Fibroblast of skin of scalp (primary cell): ENCODE data around the gene DNMT3A. TPM values are rescaled to one million over a fixed set of nuclear protein-coding genes. Genes with fewer than 3 reads are reported as not detected.

Experiments
- DNase-seq: peaks from one replicate; pipeline ENCODE4 v3.0.0-alpha.2; 2013
- polyA plus RNA-seq, 2 experiments: library from polyadenylated mRNA; unstranded; fragments of 120-200 nt; gene quantifications; one replicate each; pipeline ENCODE4 v1.2.1, GENCODE V29; 2013; ENCODE audit not compliant: insufficient read length in 2 of 2

Gene DNMT3A
- polyA plus RNA-seq (2013, experiment 1 of 2; ENCODE audit: insufficient read length), result 12.8 TPM
- 14.5 TPM for polyA plus RNA-seq (2013, experiment 2 of 2; ENCODE audit: insufficient read length)

DNA sequence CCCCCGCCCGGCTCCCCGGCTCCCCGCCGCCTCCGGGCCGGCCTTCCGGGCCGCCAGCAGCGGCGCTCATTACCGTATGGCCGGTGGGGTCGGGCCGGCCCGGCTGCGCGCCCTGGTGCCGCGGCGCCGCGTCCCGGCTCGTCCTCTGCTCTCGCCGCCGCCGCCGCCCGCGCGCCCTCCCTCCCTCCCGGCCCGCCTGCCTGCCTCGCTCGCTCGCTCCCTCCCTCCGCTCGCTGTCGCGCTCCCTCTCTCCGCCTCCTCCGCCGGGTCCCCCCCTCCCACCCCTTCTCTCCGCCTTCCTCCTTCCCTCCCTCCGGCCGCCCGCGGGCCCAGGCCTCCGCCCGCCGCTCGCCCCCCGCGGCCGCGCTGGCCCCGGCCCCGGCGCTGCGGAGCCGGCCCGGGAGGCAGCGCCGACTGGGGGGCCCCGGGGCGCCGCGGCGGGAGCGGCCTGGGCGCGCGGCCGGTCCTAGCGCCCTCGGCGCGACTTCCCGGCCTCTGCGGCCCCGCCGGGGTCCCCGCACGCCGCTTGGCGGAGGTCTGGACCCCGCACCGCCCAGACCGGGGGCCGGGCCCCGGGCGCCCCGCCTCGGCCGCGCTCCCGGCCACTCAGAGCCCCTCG, at the start of gene DNMT3A:
Gene DNMT3A (minus strand): TSS at position 173 of the 619 bp plus-strand sequence. CDS start 27,941 bp downstream, outside the sequence.
- peak; percentile 82 for DNase-seq

DNA sequence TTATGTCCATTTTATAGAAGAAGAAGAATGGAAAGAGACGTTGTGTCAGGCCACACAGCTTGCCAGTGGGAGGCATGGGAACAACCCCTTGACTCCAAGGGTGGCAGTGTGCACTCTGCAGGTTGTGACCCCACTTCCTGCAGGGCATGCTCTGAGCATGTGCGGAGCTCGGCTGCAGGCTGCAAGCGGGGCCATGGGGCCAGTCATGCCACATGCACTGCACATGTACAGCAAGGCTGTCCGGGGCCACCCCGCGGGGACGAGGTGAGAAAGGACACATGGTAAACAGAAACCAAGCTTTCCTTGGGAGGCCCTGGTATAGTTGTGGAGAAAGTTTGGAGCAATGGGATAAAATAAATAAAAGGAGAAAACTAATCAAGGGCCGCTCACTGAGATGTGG, 47.4 kb upstream of the DNMT3A start:
- no peak for DNase-seq

DNA sequence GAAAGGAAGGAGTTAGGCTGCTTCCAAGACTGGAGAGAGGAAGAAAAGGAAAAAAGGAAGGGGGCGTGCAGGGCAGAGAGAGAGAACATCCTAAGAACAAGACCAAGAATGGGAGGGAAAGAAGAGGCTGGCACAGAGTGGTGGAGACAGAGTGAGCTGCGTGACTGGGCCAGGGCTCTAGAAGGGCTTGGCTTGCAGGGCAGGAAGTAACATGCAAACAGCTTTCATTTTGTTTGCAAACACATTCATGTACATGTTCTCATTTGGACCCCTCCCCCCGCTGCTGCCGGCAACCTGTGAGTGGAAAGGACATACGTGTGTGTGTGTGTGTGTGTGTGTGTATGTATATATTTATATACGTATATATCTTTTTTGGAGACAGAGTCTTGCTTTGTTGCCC, 46.8 kb upstream of the DNMT3A start:
- DNase-seq, result no peak

DNA sequence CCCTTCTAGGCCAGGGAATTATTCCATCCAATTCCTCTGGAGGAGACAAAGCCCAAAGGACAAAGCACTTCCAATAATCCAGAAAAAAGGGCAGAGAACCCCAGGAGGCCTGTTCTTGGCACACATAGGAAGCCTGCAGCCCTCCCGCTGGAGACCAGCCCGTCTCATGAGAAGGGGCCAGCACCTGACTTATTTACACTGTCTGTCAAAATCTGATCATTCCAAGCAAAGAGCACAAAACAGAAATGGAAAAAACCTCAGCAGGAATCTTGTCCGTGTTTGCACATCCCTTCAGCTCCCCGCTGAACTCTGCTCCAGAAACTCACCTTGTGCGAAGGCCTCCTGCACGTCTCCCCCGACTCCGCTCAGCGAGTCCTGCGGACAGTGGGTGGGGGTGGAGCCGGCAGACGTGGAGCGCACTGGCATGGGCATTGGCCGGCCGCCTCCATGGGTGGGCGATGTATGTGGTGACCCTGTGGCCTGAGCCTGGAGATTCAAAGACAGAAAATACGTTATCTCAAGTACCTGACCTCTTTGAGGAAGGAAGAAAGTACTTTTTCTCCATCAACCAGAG, 46.2 kb upstream of the DNMT3A start:
- no peak for DNase-seq

DNA sequence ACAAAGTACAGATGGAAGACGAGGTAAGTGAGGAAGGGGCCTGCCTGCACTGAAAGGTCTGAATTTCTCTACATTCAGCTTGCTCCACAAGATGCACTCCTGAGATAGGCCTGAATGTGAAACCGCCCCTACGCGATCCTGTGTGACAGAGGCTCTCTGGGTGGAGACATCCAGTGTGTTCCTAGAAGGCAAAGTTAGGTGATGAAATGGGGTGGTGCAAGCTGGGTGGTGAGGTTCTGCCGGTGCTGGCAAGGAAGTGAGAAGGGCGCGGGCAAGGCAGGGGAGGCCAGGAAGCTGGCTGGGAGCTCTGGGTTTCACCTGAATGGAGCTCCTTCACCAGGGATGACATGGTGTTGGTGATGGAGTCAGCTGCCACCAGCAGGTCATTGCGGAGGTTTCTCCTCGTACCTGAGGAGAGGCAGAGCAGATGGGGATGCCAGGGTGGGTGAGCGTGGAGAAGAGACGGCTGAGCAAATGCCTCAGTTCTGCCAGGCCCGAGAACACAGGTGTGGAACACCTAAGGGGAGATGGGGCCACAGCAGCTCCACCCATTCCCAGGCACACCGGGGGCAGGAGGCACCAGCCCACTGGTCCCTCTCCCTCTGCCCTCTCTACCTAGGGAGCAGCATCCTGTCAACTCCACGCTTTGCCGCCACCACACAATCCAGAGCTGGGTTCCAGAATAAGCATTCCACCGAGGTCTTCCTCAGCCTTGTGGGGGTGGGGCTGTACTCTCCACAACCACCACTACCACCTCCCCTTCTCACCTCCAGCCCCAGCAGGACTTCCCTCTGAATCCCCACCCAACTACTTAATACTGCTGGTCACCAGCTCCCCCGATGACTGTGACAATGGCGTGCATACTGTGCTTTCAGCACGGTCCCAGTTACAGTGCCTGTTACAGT, 45.5 kb upstream of the DNMT3A start:
- DNase-seq, result no peak

DNA sequence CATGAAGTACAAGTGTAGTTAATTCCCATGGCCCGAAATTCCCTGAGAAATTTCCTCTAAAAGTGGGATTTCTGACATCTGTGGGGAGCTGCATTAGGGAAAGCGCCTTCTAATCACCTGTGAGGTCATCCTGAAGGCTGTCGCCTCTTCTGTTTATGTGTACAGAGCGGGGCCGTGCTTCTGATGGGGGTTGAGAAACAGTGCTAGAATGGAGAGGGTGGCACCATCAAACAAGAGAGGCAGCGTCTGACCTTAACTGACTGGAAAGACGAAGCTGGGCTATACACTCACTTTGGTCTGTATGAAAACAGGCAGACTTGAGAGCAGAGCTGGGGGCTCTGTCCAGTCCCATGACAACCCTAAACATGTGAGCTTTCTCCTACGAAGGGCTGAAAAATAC, 44.2 kb upstream of the DNMT3A start:
- no peak for DNase-seq

DNA sequence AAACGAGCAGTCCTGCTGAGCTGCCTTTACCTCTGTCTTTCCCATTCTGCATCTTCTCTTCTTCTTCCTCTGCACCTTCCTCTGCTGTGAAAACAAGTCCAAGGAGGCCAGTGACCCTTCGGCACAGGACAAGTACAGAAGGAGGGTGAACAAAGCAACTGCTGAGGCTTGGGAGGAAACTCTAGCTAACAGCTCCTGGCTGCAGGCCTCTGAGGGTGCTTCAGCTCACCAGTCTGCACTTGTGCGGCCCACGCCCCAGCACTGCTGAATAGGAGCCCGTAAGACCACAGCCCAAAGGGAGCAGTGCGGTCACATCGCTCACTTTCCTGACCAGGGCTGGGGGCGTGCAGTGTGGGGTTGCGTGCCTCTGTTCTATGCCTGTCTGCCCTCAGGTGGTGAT, 42.1 kb upstream of the DNMT3A start:
- no peak for DNase-seq

DNA sequence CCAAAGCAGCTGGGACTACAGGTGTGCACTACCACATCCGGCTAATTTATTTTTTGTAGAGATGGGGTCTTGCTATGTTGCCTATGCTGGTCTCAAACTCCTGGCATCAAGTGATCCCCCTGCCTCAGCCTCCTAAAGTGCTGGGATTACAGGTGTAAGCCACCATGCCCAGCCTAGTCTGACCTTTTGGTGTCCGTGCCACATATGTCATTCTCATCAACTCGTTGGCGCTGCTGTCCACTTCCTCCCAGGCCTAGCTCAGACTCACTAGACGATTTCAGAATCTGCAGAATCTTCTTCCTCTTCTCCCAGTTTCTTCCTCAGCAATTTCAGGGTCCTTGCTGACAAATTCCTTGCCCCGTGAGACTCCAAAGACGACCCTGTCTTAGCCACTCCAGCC, 39.8 kb upstream of the DNMT3A start:
- no peak for DNase-seq

DNA sequence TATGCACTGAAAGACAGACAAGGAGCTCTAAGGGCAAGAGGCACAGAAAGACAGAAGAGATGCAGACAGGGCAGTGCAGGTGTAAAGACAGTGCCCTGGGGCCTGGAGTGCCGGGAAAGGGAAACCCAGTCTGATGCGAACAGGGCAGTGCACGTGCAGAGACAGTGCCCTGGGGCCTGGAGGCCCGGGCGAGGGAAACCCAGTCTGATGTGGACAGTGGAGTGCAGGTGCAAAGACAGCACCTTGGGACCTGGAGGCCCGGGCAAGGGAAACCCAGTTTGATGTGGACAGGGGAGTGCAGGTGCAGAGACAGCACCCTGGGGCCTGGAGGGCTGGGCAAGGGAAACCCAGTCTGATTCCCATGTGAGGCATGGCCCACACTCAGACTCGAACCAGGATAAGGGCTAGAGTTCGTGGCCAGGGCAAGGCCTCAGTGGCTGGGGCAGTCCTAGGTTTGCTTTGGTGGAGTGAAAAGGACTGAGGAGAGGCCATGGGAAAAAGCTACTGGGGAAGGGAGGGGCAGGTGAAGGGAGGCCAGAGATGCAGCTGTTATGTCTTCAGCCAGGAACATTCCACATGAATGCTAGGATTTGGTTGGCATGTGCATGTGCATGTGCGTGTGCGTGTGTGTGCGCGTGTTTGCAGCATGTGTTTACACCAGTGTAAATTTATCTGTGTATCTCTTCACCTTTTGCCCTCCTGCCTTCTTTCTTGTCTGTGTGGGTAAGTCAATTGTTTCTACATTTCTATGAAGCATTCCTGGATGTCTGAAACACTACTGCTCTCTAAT, 39.1 kb upstream of the DNMT3A start:
- DNase-seq, result no peak

DNA sequence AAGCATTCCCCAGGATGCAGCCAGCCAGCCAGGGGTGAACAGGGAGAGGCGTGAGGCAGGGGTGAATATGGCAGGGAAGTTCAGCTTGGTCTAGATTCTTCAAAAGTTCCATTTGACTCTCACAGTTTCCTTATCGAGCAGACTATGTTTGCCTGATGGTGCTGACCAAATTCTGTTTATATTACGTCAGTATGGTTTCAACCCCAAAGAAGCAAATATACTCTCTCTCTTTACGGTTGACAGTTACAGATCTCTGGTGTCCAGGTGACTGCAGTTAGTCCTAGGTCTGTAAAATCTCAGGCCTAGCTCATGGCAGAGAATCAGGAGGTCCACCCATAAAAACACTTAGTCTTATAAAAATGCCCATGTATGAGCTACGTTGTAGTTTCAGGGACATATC, 38.3 kb upstream of the DNMT3A start:
- DNase-seq, result no peak

DNA sequence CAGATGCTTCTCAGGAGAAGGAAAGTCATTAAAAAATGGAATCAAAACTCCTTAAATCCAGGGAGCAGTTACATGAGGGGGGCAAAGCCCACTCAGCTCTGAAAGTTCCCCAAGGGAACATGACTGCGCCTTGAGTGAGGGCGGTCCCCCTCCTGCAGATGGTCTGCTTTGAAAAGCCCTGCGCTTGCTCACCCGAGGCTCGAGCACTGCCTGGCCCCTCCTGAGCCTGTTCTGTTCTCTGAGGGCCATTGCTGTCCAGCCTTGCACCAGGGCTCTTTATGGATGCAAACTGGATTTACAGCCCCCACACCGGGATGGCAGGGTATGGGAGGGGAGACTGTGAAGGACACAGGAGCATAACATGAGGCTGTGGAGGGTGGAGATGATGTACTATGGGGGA, 37.8 kb upstream of the DNMT3A start:
- no peak for DNase-seq

DNA sequence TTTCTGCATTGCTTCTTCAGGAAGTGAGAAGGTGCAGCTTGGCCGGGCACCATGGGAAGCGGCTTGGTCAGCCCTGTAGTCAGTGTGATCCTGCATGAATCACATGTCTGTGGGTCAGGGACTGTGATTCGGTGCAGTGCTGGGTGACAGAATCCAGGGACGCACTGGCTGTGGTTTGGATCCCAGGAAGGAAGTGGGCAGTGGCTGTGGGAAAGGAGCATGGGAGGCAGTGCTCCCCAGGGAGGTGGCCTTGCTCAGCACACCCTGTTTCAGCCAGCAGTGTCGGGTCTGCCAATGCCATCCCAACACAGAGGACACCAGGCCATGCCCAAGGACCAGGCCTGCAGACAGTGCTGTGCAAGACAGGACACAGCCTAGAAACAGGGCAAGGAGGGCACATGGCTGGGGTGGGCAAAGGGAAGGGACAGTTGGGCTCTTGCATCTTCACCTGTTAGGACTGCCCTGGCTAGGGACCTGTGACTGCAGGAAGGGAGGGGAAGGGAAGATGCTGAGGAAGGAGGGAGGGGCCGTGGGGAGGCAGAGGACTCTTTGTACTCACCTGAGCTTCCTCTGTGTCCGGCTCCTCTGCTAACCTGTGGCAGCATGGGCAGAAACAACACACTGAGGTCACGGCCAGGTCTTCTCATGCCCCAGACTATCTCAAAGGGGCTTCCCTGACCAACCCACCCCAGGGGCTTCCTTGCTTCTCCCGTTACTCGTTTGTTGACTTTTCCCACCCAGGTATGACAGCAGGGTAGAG, 37.2 kb upstream of the DNMT3A start:
- DNase-seq, result peak; percentile 33

DNA sequence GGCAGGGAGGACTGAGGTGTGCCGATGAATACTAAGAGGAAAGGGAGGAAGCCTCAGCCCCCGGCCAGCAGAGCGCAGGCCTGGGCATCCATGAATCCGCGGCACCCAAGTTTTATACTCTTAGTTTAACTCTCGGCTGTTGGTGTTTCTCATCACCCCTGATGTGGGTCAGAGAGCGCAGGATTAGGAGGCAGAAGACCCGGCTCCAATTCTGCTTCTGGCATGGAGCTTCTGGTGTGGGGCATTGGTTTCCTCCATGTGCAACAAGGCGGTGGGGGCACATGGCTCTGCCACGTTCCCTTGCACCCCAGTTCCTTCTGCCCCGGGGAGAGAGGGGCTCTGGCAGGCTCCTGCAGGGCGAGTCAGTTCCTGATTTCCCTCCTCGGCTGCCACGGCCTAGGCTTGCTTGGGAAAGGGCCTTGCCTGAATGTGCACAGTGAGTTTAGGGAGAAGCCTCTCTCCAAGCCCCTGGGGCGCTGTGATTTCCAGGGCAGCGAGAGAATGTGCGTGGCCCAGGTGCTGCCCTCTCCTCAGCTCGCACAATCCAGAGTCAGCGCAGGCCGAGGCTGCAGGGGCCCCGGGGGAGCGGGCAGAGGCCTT, 36.2 kb upstream of the DNMT3A start:
- no peak for DNase-seq

DNA sequence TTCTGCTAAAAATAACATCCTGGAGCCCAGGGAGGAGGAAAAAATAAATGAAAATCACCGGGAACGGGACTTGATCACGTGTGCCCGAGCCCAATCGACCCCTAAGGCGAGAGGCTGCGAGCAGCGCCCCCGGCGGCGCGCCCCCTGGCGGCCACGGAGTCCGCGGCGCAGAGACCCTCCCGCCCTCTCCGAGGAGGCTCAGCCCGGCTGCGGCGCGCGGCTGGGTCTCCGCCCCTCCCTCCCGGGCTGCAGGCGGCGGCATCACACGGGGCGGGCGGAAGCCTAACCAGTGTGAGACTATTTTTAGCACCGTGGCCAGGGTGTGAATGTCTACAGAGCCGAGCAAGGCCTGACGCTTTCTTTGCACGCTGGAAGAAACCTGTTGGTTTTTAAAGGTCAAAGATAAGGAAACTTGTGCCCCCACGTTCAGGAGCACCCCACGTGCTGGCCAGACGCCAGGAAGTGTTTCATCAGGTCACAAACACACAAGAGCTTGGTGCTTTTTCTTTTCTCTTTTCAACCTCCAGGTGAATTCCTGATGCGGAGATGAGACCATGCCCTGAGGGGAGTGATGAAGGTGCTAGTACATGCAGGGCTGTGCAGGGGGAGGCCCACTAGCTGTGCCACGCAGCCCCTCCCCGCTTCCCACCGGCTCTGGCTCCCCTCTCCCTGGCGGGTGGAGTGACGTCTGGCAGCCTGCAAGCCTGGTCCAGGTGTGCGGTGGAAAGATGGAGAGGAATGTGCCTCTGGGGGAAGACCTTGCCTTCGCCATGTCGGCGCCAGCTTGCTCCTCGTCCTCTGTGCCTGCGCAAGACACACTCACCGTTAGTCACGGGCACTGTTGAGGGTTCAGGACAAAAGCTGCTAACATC, 35.3 kb upstream of the DNMT3A start:
- peak; percentile 92 for DNase-seq

DNA sequence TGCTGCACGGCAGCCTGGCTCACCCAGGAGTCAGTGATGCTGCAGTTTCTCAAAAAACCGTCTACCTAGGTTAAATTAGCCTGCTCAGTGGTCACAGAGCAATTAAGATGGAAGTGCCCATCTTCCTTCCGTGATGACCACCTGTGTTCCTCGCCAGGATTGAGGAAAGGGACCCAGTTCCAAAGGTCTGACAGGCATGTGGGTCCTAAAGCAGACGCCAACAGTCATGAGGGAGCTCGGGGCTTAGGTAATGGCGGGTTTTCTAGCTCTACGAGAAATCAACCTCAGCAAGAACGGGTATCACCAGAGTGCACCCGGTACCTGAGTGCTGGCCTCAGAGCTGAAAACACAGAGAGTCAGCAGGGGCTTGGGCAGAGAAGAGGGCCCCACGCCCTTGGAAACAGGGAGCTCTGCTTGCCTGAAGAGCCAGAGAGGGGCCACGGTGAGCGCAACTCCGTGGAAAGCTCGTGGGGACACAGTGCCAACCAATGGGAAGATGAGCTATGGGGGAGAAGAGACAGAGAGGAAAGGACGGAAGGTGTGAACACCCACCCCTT, 34.3 kb upstream of the DNMT3A start:
- DNase-seq, result no peak

DNA sequence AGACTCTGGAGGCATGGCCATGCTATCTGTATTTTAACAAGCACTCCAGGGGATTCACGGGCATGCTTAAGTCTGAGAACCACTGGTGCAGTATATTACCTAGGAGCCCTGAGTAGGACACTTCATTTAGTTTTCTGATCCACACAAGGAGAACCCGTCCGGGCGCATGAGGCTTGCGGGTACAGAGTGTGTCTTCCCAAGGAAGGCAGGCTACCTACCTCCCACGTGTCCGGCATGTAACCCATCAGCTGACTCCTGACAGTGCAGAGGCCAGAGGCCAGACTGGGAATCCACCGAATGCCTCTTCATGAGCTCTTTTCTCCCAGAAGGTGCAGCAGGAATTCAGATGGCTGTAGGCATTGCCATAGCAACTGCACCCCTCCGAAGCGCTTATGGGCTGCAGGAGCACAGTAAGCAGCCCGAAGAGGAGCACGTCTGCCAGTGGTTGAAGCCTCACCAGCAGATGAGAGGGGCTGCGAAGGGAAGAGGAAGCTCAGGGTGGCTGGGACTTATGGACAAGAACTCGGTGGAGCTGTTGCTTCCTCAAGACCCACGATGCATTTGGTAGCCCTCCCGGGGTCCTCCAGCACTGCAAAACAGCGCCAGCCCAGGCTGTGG, 33.8 kb upstream of the DNMT3A start:
- DNase-seq, result no peak

DNA sequence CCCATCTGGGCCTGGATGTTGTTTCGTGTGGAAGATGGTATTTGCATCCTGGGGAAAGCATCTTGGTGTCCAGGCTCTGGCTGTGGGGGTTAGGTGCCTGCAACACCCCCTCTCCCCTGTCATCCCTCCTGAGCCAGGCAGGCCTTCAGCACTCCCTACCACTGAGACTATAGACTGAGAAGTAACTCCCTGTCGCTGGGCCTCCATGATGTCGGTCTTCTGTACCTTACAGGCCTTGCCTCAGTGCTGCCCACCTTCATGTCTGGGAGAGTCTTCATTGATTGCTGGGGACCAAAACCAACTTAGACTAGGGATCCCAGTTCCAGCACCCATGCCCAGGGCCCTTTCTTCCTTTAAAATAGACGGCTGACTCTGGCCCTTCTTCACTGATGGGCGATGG, 33.1 kb upstream of the DNMT3A start:
- no peak for DNase-seq

DNA sequence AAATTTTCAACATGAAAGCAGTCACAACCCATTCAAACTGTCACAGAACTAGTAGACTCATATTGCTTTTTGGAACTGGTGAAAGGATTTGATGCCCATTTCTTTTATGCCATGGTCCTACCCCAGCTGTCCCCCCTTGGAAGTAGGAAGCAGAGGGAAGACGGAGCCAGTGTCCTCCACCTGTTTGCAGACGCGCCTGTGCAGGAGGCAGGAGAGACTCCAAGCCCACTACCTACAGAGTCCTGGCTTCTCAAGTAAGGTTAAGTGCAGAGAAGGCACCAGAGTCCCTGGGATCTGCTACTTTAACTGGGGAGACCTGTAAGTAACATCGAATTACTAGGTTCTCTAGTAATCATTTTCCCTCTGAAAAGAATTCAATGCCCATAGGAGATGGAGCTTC, 32.7 kb upstream of the DNMT3A start:
- DNase-seq, result no peak

DNA sequence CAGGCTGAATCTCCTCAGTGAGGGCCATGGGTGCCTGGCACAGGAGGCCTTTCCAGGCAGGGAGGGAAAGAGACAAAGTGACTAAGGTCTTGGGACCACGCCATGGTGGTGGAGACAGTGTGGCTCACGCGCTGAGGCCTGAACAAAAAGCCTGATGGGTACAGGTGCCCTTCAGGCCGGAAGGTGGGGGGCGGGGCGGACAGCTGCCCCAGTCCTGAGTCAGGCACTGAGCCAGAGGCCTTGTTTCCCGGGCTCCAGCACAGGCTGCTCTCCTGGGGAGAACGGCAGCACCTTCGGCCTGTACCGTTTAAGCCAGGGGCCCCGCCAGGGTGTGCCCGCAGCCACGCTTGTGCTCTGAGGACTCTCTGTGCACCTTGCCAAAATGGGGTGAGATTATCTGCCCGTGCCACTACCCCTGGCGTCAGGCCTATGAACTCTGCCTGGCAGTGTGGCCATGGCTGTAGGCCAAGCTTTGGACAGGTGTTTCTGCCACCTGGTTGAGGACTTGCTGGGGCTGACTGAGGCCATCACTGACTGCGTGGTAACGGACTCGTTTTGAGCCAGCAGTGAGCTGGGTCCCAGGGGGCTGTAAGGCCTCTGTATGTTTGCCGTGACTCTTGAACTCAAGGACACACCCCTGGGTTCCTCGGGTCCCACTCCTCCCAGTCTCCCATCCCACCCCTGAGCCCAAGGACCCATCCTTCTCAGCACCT, 31.7 kb upstream of the DNMT3A start:
- no peak for DNase-seq
